Breast epithelium (tissue), 4 donors: ENCODE data around the gene APBB1. TPM values are rescaled to one million over a fixed set of nuclear protein-coding genes. Genes with fewer than 3 reads are reported as not detected.

ENCODE experiments used
- DNase-seq, 2 donors: peaks; one replicate each; pipeline ENCODE4 v3.0.0-alpha.2; 2019; ENCODE audit warnings: low spot score in 2 of 2
- H3K27ac ChIP-seq, 2 donors: fragments of 200-600 bp; sonication (generic) in 1 of 2; one replicate each; pipeline ENCODE4 v1.5.1; 2016 to 2019; ENCODE audit warnings: mild to moderate bottlenecking in 1 of 2
- H3K27me3 ChIP-seq, 2 donors: fragments of 200-600 bp; sonication (generic) in 1 of 2; one replicate each; pipeline versions ENCODE4 v1.5.1 to v1.6.0; 2017 to 2019; ENCODE audit warnings: control low read depth in 1 of 2, mild to moderate bottlenecking in 1 of 2
- H3K36me3 ChIP-seq: fragments of 200-600 bp; one replicate; pipeline ENCODE4 v1.5.1; 2019
- H3K4me1 ChIP-seq, 2 donors: fragments of 200-600 bp; sonication (generic); one replicate each; pipeline ENCODE4 v1.5.1; 2016 to 2019; ENCODE audit warnings: control low read depth in 1 of 2
- H3K4me3 ChIP-seq, 3 donors: fragments of 200-600 bp; sonication (generic); 1 replicate in 2 of 3; 2 replicates in 1 of 3; pipeline ENCODE4 v1.5.1; 2016 to 2019; ENCODE audit warnings: mild to moderate bottlenecking in 3 of 3, moderate library complexity in 2 of 3
- H3K9me3 ChIP-seq, 2 donors: fragments of 200-600 bp; sonication (generic) in 1 of 2; one replicate each; pipeline ENCODE4 v1.5.1; 2016 to 2019; ENCODE audit warnings: control low read depth in 1 of 2
- CTCF ChIP-seq, 3 donors: fragments of 450-650 bp; IDR thresholded peaks; one replicate each; pipeline ENCODE4 v1.5.1; 2016 to 2017; ENCODE audit warnings: antibody characterized with exemption in 3 of 3, mild to moderate bottlenecking in 3 of 3, moderate library complexity in 3 of 3
- POLR2A ChIP-seq: fragments of 450-650 bp; IDR thresholded peaks from one replicate; pipeline ENCODE4 v1.6.1; 2016; ENCODE audit warnings: antibody characterized with exemption, mild to moderate bottlenecking, moderate library complexity
- POLR2AphosphoS5 ChIP-seq, 3 donors: sonication (generic); formaldehyde crosslinking; IDR thresholded peaks; one replicate each; pipeline ENCODE4 v1.6.1; 2017; ENCODE audit warnings: antibody characterized with exemption in 3 of 3
- intact Hi-C: fragments of 100-400 bp; cut with DNase I; formaldehyde crosslinking; loops from one replicate; pipeline ENCODE4 v1.15.1; 2023; ENCODE audit warnings: low total_unique reads
- total RNA-seq, 3 donors: library from RNA; depleted of rRNA; stranded (reverse); fragments of >200 nt; gene quantifications; one replicate each; pipeline ENCODE4 v1.1.0, GENCODE V29; 2016

APBB1 gene
- total RNA-seq, 3 donors from 2014 or later = 25.6 to 40.0 (median 36.3) TPM

- H3K36me3 ChIP-seq = no peaks in the 10 kb centered on the region
- DNase-seq = no peak
- no peaks in the 10 kb centered on the region for H3K4me1 ChIP-seq
- no peaks in the 10 kb centered on the region for H3K9me3 ChIP-seq
- no peaks in the 10 kb centered on the region for H3K27me3 ChIP-seq
- TF ChIP-seq POLR2A (no peak), POLR2AphosphoS5 (IDR thresholded peaks at IDR 0.05) (no peak), CTCF (IDR thresholded peaks at IDR 0.05) (no peak)
- no peak overlapping the region for H3K4me3 ChIP-seq
- intact Hi-C loops = no loop called here
- H3K27ac ChIP-seq = peak overlapping the region in 1 of 2 donors; percentile 25
These were observed 40.8 kb downstream of the APBB1 start for GRCh38 chr11:6377902-6378639.

GRCh38 chr11:6371825-6372224, 47.1 kb downstream of the APBB1 start:
- DNase-seq = no peak
- H3K9me3 ChIP-seq = no peaks in the 10 kb centered on the region
- H3K27ac ChIP-seq = no peak overlapping the region
- no peaks in the 10 kb centered on the region for H3K27me3 ChIP-seq
- no peak overlapping the region for H3K4me3 ChIP-seq
- H3K36me3 ChIP-seq = no peaks in the 10 kb centered on the region
- TF ChIP-seq POLR2AphosphoS5 (IDR thresholded peaks at IDR 0.05) (no peak), CTCF (IDR thresholded peaks at IDR 0.05) (no peak), POLR2A (no peak)
- no peaks in the 10 kb centered on the region for H3K4me1 ChIP-seq
- intact Hi-C loops = no loop called here

GRCh38 chr11:6365659-6366058, 53.2 kb downstream of the APBB1 start:
- no peak for DNase-seq
- no peaks in the 10 kb centered on the region for H3K27me3 ChIP-seq
- no peak overlapping the region for H3K4me3 ChIP-seq
- H3K9me3 ChIP-seq = no peaks in the 10 kb centered on the region
- H3K4me1 ChIP-seq = no peaks in the 10 kb centered on the region
- intact Hi-C loops = no loop called here
- no peak overlapping the region for H3K27ac ChIP-seq
- H3K36me3 ChIP-seq = no peaks in the 10 kb centered on the region
- no peak for TF ChIP-seq POLR2A
- no peak for TF ChIP-seq POLR2AphosphoS5 (IDR thresholded peaks at IDR 0.05)
- TF ChIP-seq CTCF (IDR thresholded peaks at IDR 0.05) = no peak

GRCh38 chr11:6362873-6363678, 55.8 kb downstream of the APBB1 start:
- intact Hi-C loops = no loop called here
- no peaks in the 10 kb centered on the region for H3K4me1 ChIP-seq
- H3K4me3 ChIP-seq = no peak overlapping the region
- no peaks in the 10 kb centered on the region for H3K36me3 ChIP-seq
- H3K9me3 ChIP-seq = no peaks in the 10 kb centered on the region
- peak; percentile 65 to 73 for DNase-seq
- H3K27me3 ChIP-seq = no peaks in the 10 kb centered on the region
- no peak overlapping the region for H3K27ac ChIP-seq
- TF ChIP-seq CTCF (IDR thresholded peaks at IDR 0.05) = peak; percentile 29 to 70 (median 46)
- TF ChIP-seq POLR2AphosphoS5 (IDR thresholded peaks at IDR 0.05) = no peak
